Medulla oblongata (tissue), 1 donor: ENCODE measurements around the gene KDM6B.
"Not testable (repeated sequence)": the region's sequence is repeated elsewhere in the genome, so short reads cannot be mapped to it uniquely, and the experiment has no call there.

Source experiments
- DNase-seq: peaks from one replicate; pipeline ENCODE4 v3.0.0-alpha.2; 2015; ENCODE audit errors: extremely low spot score

Gene KDM6B

GRCh38 chr17:7852919-7853690 is 19.1 kb downstream of the KDM6B start:
- no peak for DNase-seq

- DNase-seq, result no peak
Measured at GRCh38 chr17:7853691-7854038, 19.6 kb downstream of the KDM6B start.

GRCh38 chr17:7854078-7854777 is 20.2 kb downstream of the KDM6B start:
- no peak for DNase-seq

GRCh38 chr17:7854851-7855659 is 21.0 kb downstream of the KDM6B start, which contains the start of gene TMEM88:
Gene TMEM88 (plus strand): TSS chr17:7855066. CDS start chr17:7855075, 9 bp downstream.
- DNase-seq, result no peak

GRCh38 chr17:7855660-7856010 is 21.6 kb downstream of the KDM6B start:
- DNase-seq, result no peak

- DNase-seq, result no peak
Measured at GRCh38 chr17:7856011-7856810, 22.2 kb downstream of the KDM6B start.

GRCh38 chr17:7856811-7857712 is 23.0 kb downstream of the KDM6B start, which contains the start of gene NAA38:
Gene NAA38 (minus strand): TSS chr17:7857559. CDS start chr17:7857463, 96 bp downstream.
- peak; percentile 99 for DNase-seq

GRCh38 chr17:7857713-7858521 is 23.9 kb downstream of the KDM6B start, which contains the start of gene CYB5D1:
Gene CYB5D1 (plus strand): TSS chr17:7858003. CDS start chr17:7858135, 132 bp downstream.
- peak; percentile 96 for DNase-seq

- DNase-seq, result no peak
Measured at GRCh38 chr17:7858522-7858810, 24.4 kb downstream of the KDM6B start.

GRCh38 chr17:7859028-7859427 is 25.0 kb downstream of the KDM6B start:
- no peak for DNase-seq

GRCh38 chr17:7862692-7863437 is 28.8 kb downstream of the KDM6B start:
- peak; percentile 73 for DNase-seq

- DNase-seq, result not testable (repeated sequence)
Measured at GRCh38 chr17:7864384-7864783, 30.4 kb downstream of the KDM6B start.

- DNase-seq, result no peak
Measured at GRCh38 chr17:7864995-7865650, 31.1 kb downstream of the KDM6B start.

- no peak for DNase-seq
Measured at GRCh38 chr17:7867881-7868329, 33.9 kb downstream of the KDM6B start.

- no peak for DNase-seq
Measured at GRCh38 chr17:7873051-7873450, 39.0 kb downstream of the KDM6B start.

- no peak for DNase-seq
Measured at GRCh38 chr17:7875804-7876370, 41.9 kb downstream of the KDM6B start.

GRCh38 chr17:7878234-7878633 is 44.2 kb downstream of the KDM6B start:
- no peak for DNase-seq
